ENCODE data around the gene TCTN1. TPM values are rescaled to one million over a fixed set of nuclear protein-coding genes. Genes with fewer than 3 reads are reported as not detected.

The TCTN1 gene
- 20.1 and 21.1 TPM in 2 replicates for total RNA-seq
- polyA plus RNA-seq: 23.3 and 31.4 TPM in 2 replicates
- polyA plus RNA-seq (2011; cell fraction: cytosol; rRNA removed): 14.4 and 16.1 TPM in 2 replicates
- 47.1 and 52.0 TPM in 2 replicates for polyA plus RNA-seq (2011; cell fraction: nucleus; rRNA removed)
- 18.2 and 19.8 TPM in 2 replicates for polyA plus RNA-seq (2012)
- polyA minus RNA-seq: 18.0 and 22.5 TPM in 2 replicates
- polyA minus RNA-seq (2011; cell fraction: cytosol; rRNA and poly(A)+ RNA removed): 8.7 TPM
- 26.1 and 28.0 TPM in 2 replicates for polyA minus RNA-seq (2011; cell fraction: nucleus; rRNA and poly(A)+ RNA removed)
- Bru-seq, nascent RNA: percentile 47 among the genes with signal in this experiment
- percentile 47 among the genes with signal in this experiment for BruChase-seq, experiment 1, labeled RNA remaining after a 6-hour chase
- percentile 45 among the genes with signal in this experiment for BruChase-seq, experiment 2, labeled RNA remaining after a 2-hour chase
- long read RNA-seq, transcript TCTN1-225 (15 exons, 2,309 nt): major isoform, 16 of 30 reads
- long read RNA-seq, partial matches to known transcripts: 2 of 30 reads
- long read RNA-seq, other reads (novel, unspliced or antisense): 11 of 30 reads

GRCh38 chr12:110613771-110614684 lies at the start of gene TCTN1:
Gene TCTN1, plus strand, starts transcription at chr12:110614129. Its CDS starts 54 bp downstream, at chr12:110614183.
- FAIRE-seq: peak; percentile 96
- POLR2A ChIA-PET: no interaction called here

More at GRCh38 chr12:110613771-110614684, at the start of gene TCTN1:
- CTCF ChIA-PET: interaction anchor here (0.6 to 2.0 kb wide), 12 partner anchors 10 to 274 kb away, joined by 3 to 12 read pairs (median 4); partner anchors contain the start of genes ARPC3, CCDC63, GPN3 and RAD9B
- Histone ChIP-seq H3K9ac (replicated peaks; ENCODE audit: extremely low read depth, insufficient read depth, low read length) (peak within 1 kb of the TSS; percentile 71), H3K9me1 (replicated peaks; ENCODE audit: control insufficient read depth, extremely low read depth, insufficient read depth, low read length) (no peaks in the 10 kb centered on the region), H3K27me3 (ENCODE audit: control insufficient read depth in 2 of 2, insufficient read depth in 2 of 2, low read length in 2 of 2) (no peaks in the 10 kb centered on the region), H3K79me2 (ENCODE audit: control insufficient read depth, insufficient read depth, low read length) (no peaks in the 10 kb centered on the region), H3K36me3 (ENCODE audit: control insufficient read depth in 2 of 2, extremely low read depth in 1 of 2, insufficient read depth in 2 of 2, low read length in 2 of 2) (no peaks in the 10 kb centered on the region), H2AFZ (ENCODE audit: low read depth, low read length) (peak within 1 kb of the TSS; percentile 82), H3K4me2 (ENCODE audit: insufficient read depth, low read length) (peak within 1 kb of the TSS; percentile 50), H3K9me3 (replicated peaks; ENCODE audit: control insufficient read depth, insufficient read depth, low read length) (no peaks in the 10 kb centered on the region), H3K4me3 (replicated peaks in 1 of 3; ENCODE audit: insufficient read depth in 1 of 3, low read depth in 1 of 3, low read length in 3 of 3) (peak within 1 kb of the TSS; percentile 23 to 59 (median 51)), H3K27ac (ENCODE audit: insufficient read depth, low read depth, low read length) (no peak within 1 kb of the TSS), H3K4me1 (ENCODE audit: control insufficient read depth, extremely low read depth, insufficient read depth, low read length) (peaks cover 4% of the 10 kb centered on the region), H4K20me1 (replicated peaks; ENCODE audit: control insufficient read depth, extremely low read depth, insufficient read depth, low read length) (no peaks in the 10 kb centered on the region)
- TSS peak; percentile 60 for BruUV-seq (replicated peaks)
- TF ChIP-seq MAX (IDR thresholded peaks at IDR 0.05; ENCODE audit: insufficient read depth, insufficient read length) (peak; percentile 41), POLR2AphosphoS5 (IDR thresholded peaks at IDR 0.05; ENCODE audit: insufficient read depth, low read depth, low read length) (peak; percentile 74), FOS (IDR thresholded peaks at IDR 0.05; ENCODE audit: borderline replicate concordance, insufficient read depth, low read length) (no peak), POLR2A (IDR thresholded peaks at IDR 0.05; ENCODE audit: low read depth, low read length) (peak; percentile 72), EZH2 (IDR thresholded peaks at IDR 0.05; ENCODE audit: borderline replicate concordance, low read depth, low read length, severe bottlenecking) (no peak)
- dilution Hi-C loops (cut with MboI; ENCODE audit: extremely low pct_ligation_motif_present, low sequenced_read_pairs) (no loop called here), intact Hi-C loops (cut with micrococcal nuclease) (loop anchor here (1.0 kb wide), 1 partner anchor 84 kb away; no protein-coding TSS in a partner anchor)
- DNase-seq (ENCODE audit: low read depth, low spot score): peak; percentile 96
